HG03457 (cell line): ENCODE data around the gene HSPA9.

ENCODE experiments used
- ATAC-seq: cut with Tn5 transposase; IDR thresholded peaks from one replicate; pipeline ENCODE4 v1.9.1; 2021; ENCODE audit warnings: moderate number of reproducible peaks; ENCODE audit not compliant: unreplicated experiment

HSPA9 gene

GRCh38 chr5:138564242-138564641 is 11.0 kb downstream of the HSPA9 start:
- no peak for ATAC-seq

- no peak for ATAC-seq
These were observed 11.7 kb downstream of the HSPA9 start for GRCh38 chr5:138563340-138564118.

- no peak for ATAC-seq
These were observed 14.2 kb downstream of the HSPA9 start for GRCh38 chr5:138560971-138561370.

- ATAC-seq, result no peak
These were observed 15.3 kb downstream of the HSPA9 start for GRCh38 chr5:138559937-138560336.

- ATAC-seq, result no peak
These were observed 17.5 kb downstream of the HSPA9 start for GRCh38 chr5:138557677-138558076.

GRCh38 chr5:138554143-138554542 is 21.1 kb downstream of the HSPA9 start:
- ATAC-seq, result no peak

GRCh38 chr5:138553437-138554095 is 21.6 kb downstream of the HSPA9 start:
- ATAC-seq, result no peak

- ATAC-seq, result no peak
These were observed 22.5 kb downstream of the HSPA9 start for GRCh38 chr5:138552657-138553056.

GRCh38 chr5:138549414-138549813 is 25.8 kb downstream of the HSPA9 start:
- ATAC-seq, result no peak

GRCh38 chr5:138545919-138546562 is 29.2 kb downstream of the HSPA9 start:
- ATAC-seq, result no peak

- no peak for ATAC-seq
These were observed 30.7 kb downstream of the HSPA9 start for GRCh38 chr5:138544181-138545134.

GRCh38 chr5:138543730-138544104 is 31.5 kb downstream of the HSPA9 start:
- peak; percentile 36 for ATAC-seq

- peak; percentile 78 for ATAC-seq
These were observed 32.1 kb downstream of the HSPA9 start, which contains the start of gene ETF1 for GRCh38 chr5:138542956-138543729. ETF1 (minus strand) TSS chr5:138543236; CDS start chr5:138542918, 318 bp downstream.

GRCh38 chr5:138542180-138542955 is 32.8 kb downstream of the HSPA9 start:
- ATAC-seq, result peak; percentile 2

- no peak for ATAC-seq
These were observed 33.6 kb downstream of the HSPA9 start for GRCh38 chr5:138541511-138542179.

GRCh38 chr5:138539791-138540190 is 35.4 kb downstream of the HSPA9 start:
- ATAC-seq, result no peak

- ATAC-seq, result no peak
These were observed 36.1 kb downstream of the HSPA9 start for GRCh38 chr5:138538943-138539627.

GRCh38 chr5:138536665-138537315 is 38.4 kb downstream of the HSPA9 start:
- no peak for ATAC-seq
